Suprapubic skin (tissue), 4 donors: Measurements from ENCODE around the gene ISYNA1. TPM values are rescaled to one million over a fixed set of nuclear protein-coding genes. Genes with fewer than 3 reads are reported as not detected.
A peak's percentile ranks its signal among the peaks of the same experiment; 100 is the strongest.

Experiments used
- DNase-seq, 2 donors: peaks; one replicate each; pipeline ENCODE4 v3.0.0-alpha.2; 2019; ENCODE audit warnings: low spot score in 2 of 2
- H3K27ac ChIP-seq: fragments of 200-600 bp; sonication (generic); one replicate; pipeline ENCODE4 v1.5.1; 2019
- H3K27me3 ChIP-seq: fragments of 200-600 bp; sonication (generic); one replicate; pipeline ENCODE4 v1.5.1; 2019
- H3K36me3 ChIP-seq: fragments of 200-600 bp; sonication (generic); one replicate; pipeline ENCODE4 v1.5.1; 2019
- H3K4me1 ChIP-seq: fragments of 200-600 bp; sonication (generic); one replicate; pipeline ENCODE4 v1.5.1; 2019
- H3K4me3 ChIP-seq: fragments of 200-600 bp; sonication (generic); one replicate; pipeline ENCODE4 v1.5.1; 2019; ENCODE audit warnings: mild to moderate bottlenecking
- H3K9me3 ChIP-seq: fragments of 200-600 bp; sonication (generic); one replicate; pipeline ENCODE4 v1.5.1; 2019
- EP300 ChIP-seq: sonication (generic); formaldehyde crosslinking; IDR thresholded peaks from one replicate; pipeline ENCODE4 v1.6.1; 2017; ENCODE audit warnings: antibody characterized with exemption
- POLR2A ChIP-seq, 2 donors: fragments of 450-650 bp; IDR thresholded peaks; one replicate each; pipeline ENCODE4 v1.6.1; 2017; ENCODE audit warnings: antibody characterized with exemption in 2 of 2, mild to moderate bottlenecking in 2 of 2, moderate library complexity in 2 of 2
- POLR2AphosphoS5 ChIP-seq, 3 donors: sonication (generic); formaldehyde crosslinking; IDR thresholded peaks; one replicate each; pipeline ENCODE4 v1.6.1; 2017; ENCODE audit warnings: antibody characterized with exemption in 3 of 3
- WGBS: methylation state at CpG from one replicate; pipeline ENCODE4 v1.1.5; 2018; 5-methylcytosine and 5-hydroxymethylcytosine counted together
- total RNA-seq, 4 donors: library from RNA; depleted of rRNA; stranded (reverse); fragments of >200 nt; gene quantifications; one replicate each; pipeline ENCODE4 v1.1.0, GENCODE V29; 2016
- TF ChIP-seq, protein P1 (sequence below), 2 donors: fragments of 200-600 bp in 1 of 2; fragments of 450-650 bp in 1 of 2; sonication (generic) in 1 of 2; IDR thresholded peaks; one replicate each; pipeline ENCODE4 v1.5.1; 2016 to 2019; ENCODE audit warnings: antibody characterized with exemption in 2 of 2, mild to moderate bottlenecking in 1 of 2, moderate library complexity in 1 of 2

Gene ISYNA1
- total RNA-seq, 4 donors from 2014 or later, result 7.9 to 27.6 (median 21.0) TPM

DNA sequence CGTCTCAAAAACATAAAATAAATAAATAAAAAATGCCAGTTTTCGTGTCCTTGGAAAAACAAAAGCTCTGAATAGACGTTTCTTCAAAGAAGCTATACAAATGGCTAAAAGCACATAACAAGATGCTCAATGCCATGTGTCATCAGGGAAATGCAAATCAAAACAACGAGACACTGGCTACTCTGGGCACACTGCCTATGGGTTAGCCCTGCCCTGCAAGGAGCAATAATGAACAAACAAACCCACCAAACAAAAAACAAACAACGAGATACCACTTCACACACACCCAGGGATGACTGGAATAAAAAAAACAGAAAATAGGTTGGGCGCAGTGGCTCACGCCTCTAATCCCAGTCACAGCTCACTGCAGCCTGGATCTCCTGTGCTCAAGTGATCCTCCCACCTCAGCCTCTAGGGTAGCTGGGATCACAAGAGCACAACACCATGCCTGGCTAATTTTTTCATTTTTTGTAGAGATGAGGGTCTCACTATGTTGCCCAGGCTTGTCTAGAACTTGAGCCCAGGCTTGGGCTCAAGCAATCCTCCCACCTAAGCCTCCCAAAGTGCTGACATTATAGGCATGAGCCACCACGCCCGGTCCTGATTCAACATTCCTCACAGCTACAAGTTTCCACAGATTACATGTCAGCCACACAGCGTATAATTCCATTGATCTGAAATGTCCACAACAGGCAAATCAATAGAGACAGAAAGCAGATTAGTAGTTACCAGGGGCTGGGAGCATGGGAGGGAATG is 15.5 kb upstream of the ISYNA1 start:
- H3K36me3 ChIP-seq, result peaks cover 74% of the 10 kb centered on the region
- H3K27ac ChIP-seq, result no peak overlapping the region
- TF ChIP-seq EP300 (no peak), POLR2A (IDR thresholded peaks at IDR 0.05) (no peak), POLR2AphosphoS5 (IDR thresholded peaks at IDR 0.05) (no peak)
- TF ChIP-seq, protein P1, sequence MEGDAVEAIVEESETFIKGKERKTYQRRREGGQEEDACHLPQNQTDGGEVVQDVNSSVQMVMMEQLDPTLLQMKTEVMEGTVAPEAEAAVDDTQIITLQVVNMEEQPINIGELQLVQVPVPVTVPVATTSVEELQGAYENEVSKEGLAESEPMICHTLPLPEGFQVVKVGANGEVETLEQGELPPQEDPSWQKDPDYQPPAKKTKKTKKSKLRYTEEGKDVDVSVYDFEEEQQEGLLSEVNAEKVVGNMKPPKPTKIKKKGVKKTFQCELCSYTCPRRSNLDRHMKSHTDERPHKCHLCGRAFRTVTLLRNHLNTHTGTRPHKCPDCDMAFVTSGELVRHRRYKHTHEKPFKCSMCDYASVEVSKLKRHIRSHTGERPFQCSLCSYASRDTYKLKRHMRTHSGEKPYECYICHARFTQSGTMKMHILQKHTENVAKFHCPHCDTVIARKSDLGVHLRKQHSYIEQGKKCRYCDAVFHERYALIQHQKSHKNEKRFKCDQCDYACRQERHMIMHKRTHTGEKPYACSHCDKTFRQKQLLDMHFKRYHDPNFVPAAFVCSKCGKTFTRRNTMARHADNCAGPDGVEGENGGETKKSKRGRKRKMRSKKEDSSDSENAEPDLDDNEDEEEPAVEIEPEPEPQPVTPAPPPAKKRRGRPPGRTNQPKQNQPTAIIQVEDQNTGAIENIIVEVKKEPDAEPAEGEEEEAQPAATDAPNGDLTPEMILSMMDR (IDR thresholded peaks at IDR 0.05), result no peak
- no peaks in the 10 kb centered on the region for H3K27me3 ChIP-seq
- no peaks in the 10 kb centered on the region for H3K9me3 ChIP-seq
- no peak for DNase-seq
- 68% methylated on average over 10 of the region's 10 CpGs for WGBS
- H3K4me3 ChIP-seq, result no peak overlapping the region
- peaks cover 17% of the 10 kb centered on the region for H3K4me1 ChIP-seq

DNA sequence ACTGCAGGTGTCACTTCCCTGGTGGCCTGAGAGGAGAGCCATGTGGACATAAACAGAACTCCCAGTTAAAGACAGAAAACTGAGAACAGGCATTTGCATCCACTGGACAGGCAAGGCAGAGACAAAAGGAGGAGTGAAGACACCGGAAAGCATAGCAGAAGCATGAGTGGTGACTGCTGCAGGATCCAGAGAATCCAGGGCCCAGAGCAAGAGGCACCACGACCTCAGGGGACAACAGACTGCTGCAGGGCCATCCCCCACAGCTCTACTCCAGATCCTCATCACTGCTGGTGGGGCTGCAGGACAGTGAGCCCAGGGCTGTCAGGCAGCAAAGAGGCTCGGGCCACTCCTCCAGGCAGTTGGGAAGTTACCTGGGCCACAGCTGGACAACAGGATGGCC is 14.5 kb upstream of the ISYNA1 start:
- Histone ChIP-seq H3K4me1 (peaks cover 11% of the 10 kb centered on the region), H3K27ac (no peak overlapping the region), H3K9me3 (no peaks in the 10 kb centered on the region), H3K27me3 (no peaks in the 10 kb centered on the region), H3K4me3 (no peak overlapping the region), H3K36me3 (peaks cover 69% of the 10 kb centered on the region)
- DNase-seq, result no peak
- 85% methylated on average over 3 of the region's 3 CpGs for WGBS
- no peak for TF ChIP-seq EP300
- no peak for TF ChIP-seq POLR2A (IDR thresholded peaks at IDR 0.05)
- no peak for TF ChIP-seq POLR2AphosphoS5 (IDR thresholded peaks at IDR 0.05)
- TF ChIP-seq, protein P1 (IDR thresholded peaks at IDR 0.05), result no peak

DNA sequence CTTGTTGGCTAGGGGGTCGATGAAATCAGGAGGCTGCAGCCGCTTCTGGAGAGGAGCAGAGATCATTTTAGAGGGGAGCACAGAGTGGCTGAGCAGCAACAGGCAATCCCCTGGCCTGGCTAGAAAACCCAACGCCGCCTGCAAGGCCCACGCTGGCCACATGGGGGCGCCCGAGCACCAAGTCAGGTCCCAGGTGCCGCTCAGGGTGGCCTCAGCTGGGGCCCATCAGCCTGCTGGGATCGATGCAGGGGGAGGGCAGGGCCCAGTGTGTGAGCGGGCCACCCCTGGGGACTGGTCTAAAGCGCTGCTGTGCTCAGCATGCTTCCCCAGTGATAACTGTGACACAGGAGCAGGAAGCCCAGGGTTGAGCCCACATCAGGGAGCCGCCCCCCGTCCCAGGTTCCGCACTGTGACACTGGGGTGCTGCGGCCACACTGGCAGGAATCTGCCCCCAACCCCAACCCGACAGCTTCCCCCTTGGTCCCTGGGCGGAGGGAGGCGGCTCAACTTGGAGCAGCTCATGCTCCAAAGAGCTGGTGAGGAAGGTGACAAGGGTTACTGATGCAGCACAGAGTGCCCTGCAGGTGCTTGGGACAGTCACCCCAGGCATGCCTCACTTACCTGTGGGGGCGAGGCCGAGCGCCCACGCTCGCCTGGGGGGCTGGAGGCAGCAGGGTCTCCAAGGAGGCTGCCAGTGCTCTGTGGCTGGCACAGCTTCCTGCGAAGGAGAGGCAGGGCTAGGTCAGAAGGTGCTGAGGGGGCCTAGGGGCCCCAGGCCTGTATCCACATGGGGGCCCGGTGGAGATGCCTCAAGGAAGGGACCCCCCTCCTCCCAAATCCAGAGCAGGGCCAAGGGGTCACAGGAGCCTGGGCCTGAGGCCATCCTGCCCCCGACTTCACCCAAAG is 13.3 kb upstream of the ISYNA1 start:
- H3K27ac ChIP-seq, result no peak overlapping the region
- 42% methylated on average over 9 of the region's 26 CpGs for WGBS
- peaks cover 69% of the 10 kb centered on the region for H3K36me3 ChIP-seq
- peaks cover 4% of the 10 kb centered on the region for H3K4me1 ChIP-seq
- peak; percentile 91 to 95 for DNase-seq
- no peaks in the 10 kb centered on the region for H3K27me3 ChIP-seq
- H3K9me3 ChIP-seq, result no peaks in the 10 kb centered on the region
- H3K4me3 ChIP-seq, result no peak overlapping the region
- TF ChIP-seq POLR2A (IDR thresholded peaks at IDR 0.05) (no peak), POLR2AphosphoS5 (IDR thresholded peaks at IDR 0.05) (no peak), EP300 (no peak)
- TF ChIP-seq, protein P1 (IDR thresholded peaks at IDR 0.05), result peak; percentile 89 to 99

DNA sequence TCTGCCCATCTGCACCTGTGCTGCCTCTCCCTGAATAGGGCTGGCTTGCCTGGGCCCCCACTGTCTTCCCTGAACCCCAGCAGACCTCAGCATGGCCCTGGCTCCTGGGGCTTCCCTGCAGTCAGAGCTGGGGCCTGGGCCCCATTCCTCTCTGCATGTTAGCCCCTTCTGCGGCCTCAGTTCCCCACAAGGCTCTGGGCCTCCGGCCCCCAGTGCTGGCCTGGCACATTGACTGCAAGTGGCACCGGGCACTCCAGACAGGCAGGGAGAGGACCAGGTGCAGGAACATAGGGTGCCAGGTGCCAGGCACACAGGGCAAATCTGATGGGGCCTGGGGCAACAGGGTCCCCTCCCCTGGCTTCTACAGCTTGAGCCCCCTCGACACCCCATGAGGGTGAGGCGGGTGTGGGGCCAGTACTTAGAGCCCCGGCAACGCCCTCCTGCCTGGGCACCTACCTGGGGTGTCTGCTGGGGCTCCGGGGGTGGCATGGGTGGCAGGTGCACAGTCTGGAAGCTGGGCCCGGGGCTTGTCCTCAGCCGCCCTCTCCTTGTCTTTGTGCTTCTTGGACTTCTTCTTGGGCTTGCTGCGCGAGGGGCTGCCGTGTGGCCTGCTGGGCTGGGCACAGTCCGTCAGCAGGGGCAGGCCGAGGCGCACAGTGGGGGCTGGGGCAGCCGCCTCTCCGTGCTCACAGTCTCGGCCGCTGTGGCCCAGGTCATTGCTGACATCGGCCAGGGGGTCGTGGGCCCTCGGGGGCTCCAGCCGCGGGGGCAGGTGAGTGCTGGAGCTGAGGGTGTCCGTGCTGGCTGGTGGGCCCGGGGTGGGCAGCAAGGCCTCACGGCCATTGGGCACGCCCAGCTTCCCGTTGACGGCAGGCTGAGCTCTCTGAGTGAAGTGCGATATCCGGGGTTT is 12.3 kb upstream of the ISYNA1 start:
- 57% methylated on average over 7 of the region's 33 CpGs for WGBS
- Histone ChIP-seq H3K27me3 (no peaks in the 10 kb centered on the region), H3K4me3 (no peak overlapping the region), H3K36me3 (peaks cover 70% of the 10 kb centered on the region), H3K27ac (no peak overlapping the region), H3K4me1 (peaks cover 4% of the 10 kb centered on the region), H3K9me3 (no peaks in the 10 kb centered on the region)
- TF ChIP-seq POLR2A (IDR thresholded peaks at IDR 0.05) (no peak), EP300 (no peak), POLR2AphosphoS5 (IDR thresholded peaks at IDR 0.05) (no peak)
- TF ChIP-seq, protein P1 (IDR thresholded peaks at IDR 0.05), result no peak
- DNase-seq, result no peak
